HepG2 (cell line): ENCODE results near the gene RAB8A. TPM values are rescaled to one million over a fixed set of nuclear protein-coding genes. Genes with fewer than 3 reads are reported as not detected.
A peak's percentile ranks its signal among the peaks of the same experiment; 100 is the strongest.

Experiments
- ARID2 ChIP-seq: sonication (generic); formaldehyde crosslinking; IDR thresholded peaks from 2 replicates; pipeline ENCODE4 v1.8.1; 2022; ENCODE audit warnings: mild to moderate bottlenecking, missing genetic modification reagents, borderline replicate concordance
- DBP ChIP-seq: sonication (generic); formaldehyde crosslinking; IDR thresholded peaks from 2 replicates; pipeline ENCODE4 v1.4.0; 2020; ENCODE audit warnings: missing genetic modification reagents; ENCODE audit errors: not compliant biosample characterization
- GATA4 ChIP-seq: sonication (generic); IDR thresholded peaks from 2 replicates; pipeline ENCODE4 v1.6.1; 2016; ENCODE audit warnings: antibody characterized with exemption, low read depth, borderline replicate concordance
- HIVEP1 ChIP-seq: sonication (generic); formaldehyde crosslinking; IDR thresholded peaks from 2 replicates; pipeline ENCODE4 v1.4.0; 2020; ENCODE audit warnings: mild to moderate bottlenecking, missing genetic modification reagents
- KDM2A ChIP-seq: sonication (generic); formaldehyde crosslinking; IDR thresholded peaks from 2 replicates; pipeline ENCODE4 v1.4.0; 2020; ENCODE audit warnings: low read depth, missing genetic modification reagents, borderline replicate concordance
- KLF9 ChIP-seq: IDR thresholded peaks from 2 replicates; pipeline ENCODE4 v1.6.1; 2016; ENCODE audit warnings: low read depth
- LBX2 ChIP-seq: sonication (generic); formaldehyde crosslinking; IDR thresholded peaks from 2 replicates; pipeline ENCODE4 v1.5.0; 2020; ENCODE audit warnings: missing genetic modification reagents, mild to moderate bottlenecking, borderline replicate concordance
- MTF2 ChIP-seq: sonication (generic); formaldehyde crosslinking; IDR thresholded peaks from 2 replicates; pipeline ENCODE4 v1.5.0; 2020; ENCODE audit warnings: missing genetic modification reagents, borderline replicate concordance
- NBN ChIP-seq: fragments of 450-650 bp; conservative IDR thresholded peaks from 2 replicates; pipeline ENCODE4 v1.6.1; 2017
- NFE2L1 ChIP-seq: sonication (generic); formaldehyde crosslinking; IDR thresholded peaks from 2 replicates; pipeline ENCODE4 v1.4.0; 2020; ENCODE audit warnings: missing genetic modification reagents, mild to moderate bottlenecking, borderline replicate concordance
- NR2C2 ChIP-seq: sonication (generic); formaldehyde crosslinking; IDR thresholded peaks from 2 replicates; pipeline ENCODE4 v1.4.0; 2020; ENCODE audit warnings: missing genetic modification reagents, mild to moderate bottlenecking, moderate library complexity, borderline replicate concordance
- RBAK ChIP-seq: sonication (generic); formaldehyde crosslinking; IDR thresholded peaks from 2 replicates; pipeline ENCODE4 v1.5.1; 2020; ENCODE audit warnings: mild to moderate bottlenecking, missing genetic modification reagents
- RFXANK ChIP-seq: IDR thresholded peaks from 2 replicates; pipeline ENCODE4 v1.6.1; 2016
- SMAD3 ChIP-seq: sonication (generic); formaldehyde crosslinking; IDR thresholded peaks from 2 replicates; pipeline ENCODE4 v1.4.0; 2020; ENCODE audit warnings: missing genetic modification reagents
- SRF ChIP-seq: IDR thresholded peaks from 2 replicates; pipeline ENCODE4 v1.6.1; 2011; ENCODE audit warnings: mild to moderate bottlenecking, low read depth, low read length, moderate library complexity
- ZFP36 ChIP-seq: fragments of 150-350 bp; IDR thresholded peaks from 2 replicates; pipeline ENCODE4 v1.6.1; 2018; ENCODE audit warnings: borderline replicate concordance, low read length, low read depth; ENCODE audit not compliant: partially characterized antibody
- ZNF143 ChIP-seq: sonication (generic); formaldehyde crosslinking; IDR thresholded peaks from 2 replicates; pipeline ENCODE4 v1.4.0; 2020; ENCODE audit warnings: missing genetic modification reagents
- ZNF180 ChIP-seq: sonication (generic); formaldehyde crosslinking; IDR thresholded peaks from 2 replicates; pipeline ENCODE4 v1.4.0; 2020; ENCODE audit warnings: low read depth, missing genetic modification reagents, borderline replicate concordance
- ZNF205 ChIP-seq: IDR thresholded peaks from 2 replicates; pipeline ENCODE4 v1.6.1; 2018; ENCODE audit warnings: missing biosample characterization, missing genetic modification reagents
- ZNF234 ChIP-seq: sonication (generic); formaldehyde crosslinking; conservative IDR thresholded peaks from 2 replicates; pipeline ENCODE4 v1.5.1; 2020; ENCODE audit warnings: mild to moderate bottlenecking, missing genetic modification reagents
- polyA plus RNA-seq, 8 experiments: library from polyadenylated mRNA; depleted of rRNA in 3 of 8; stranded (reverse) in 7 of 8; unstranded in 1 of 8; fragments of >200 nt; fragmentation: Illumina TruSeq in 4 of 8; extraction: Trizol in 4 of 8; gene quantifications; 2 replicates each; pipeline versions ENCODE4 v1.2.1 to v1.2.3, GENCODE V29; 2011 to 2016; ENCODE audit warnings: low read depth in 4 of 8, missing spikeins in 1 of 8, mixed read lengths in 1 of 8; ENCODE audit not compliant: insufficient read depth in 1 of 8
- total RNA-seq, 5 experiments: library from RNA; depleted of rRNA; stranded (reverse); fragments of >200 nt; fragmentation: Illumina TruSeq; extraction: Trizol; gene quantifications; 2 replicates each; pipeline ENCODE4 v1.2.3, GENCODE V29; 2016; ENCODE audit warnings: low read depth in 1 of 5
- TF ChIP-seq, protein P1 (sequence below): sonication (generic); formaldehyde crosslinking; IDR thresholded peaks from 2 replicates; pipeline ENCODE4 v1.4.0; 2020; ENCODE audit warnings: low read depth, missing genetic modification reagents
- TF ChIP-seq, protein P2 (sequence below): sonication (generic); formaldehyde crosslinking; IDR thresholded peaks from 2 replicates; pipeline ENCODE4 v1.4.0; 2020; ENCODE audit warnings: missing genetic modification reagents
- TF ChIP-seq, protein P3 (sequence below): sonication (generic); formaldehyde crosslinking; IDR thresholded peaks from 2 replicates; pipeline ENCODE4 v1.4.0; 2020; ENCODE audit warnings: missing genetic modification reagents, borderline replicate concordance

Gene RAB8A
- total and polyA plus RNA-seq, 2 of the 13 experiments (the other 11 are each of a cell fraction or from before 2014, with no cell fraction given): 36.7 to 45.0 TPM

DNA sequence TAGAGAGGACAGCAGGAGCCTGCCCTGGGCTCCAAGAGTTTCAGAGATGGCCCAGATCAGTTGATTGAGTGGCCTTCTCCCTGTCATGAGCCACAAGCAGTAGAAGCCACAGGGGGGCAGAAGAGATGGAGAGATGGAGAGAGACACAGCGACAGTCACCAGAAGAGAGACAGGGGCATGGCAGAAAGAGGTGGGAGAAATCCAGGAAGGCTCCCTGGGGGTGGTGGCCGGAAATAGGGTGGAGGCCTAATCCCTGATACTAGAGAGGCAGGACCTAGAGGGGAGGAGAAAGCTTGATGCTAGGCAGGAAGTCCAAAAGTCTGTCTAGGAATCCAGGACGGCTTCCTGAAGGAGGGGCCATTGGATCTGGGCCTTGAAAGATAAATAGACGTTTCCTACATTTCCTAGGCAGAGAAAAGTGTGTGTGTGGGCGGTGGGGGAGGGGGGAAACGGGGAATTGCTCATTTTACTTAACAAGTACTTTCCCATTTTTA is 45.0 kb upstream of the RAB8A start (continued):
- TF ChIP-seq, protein P1, sequence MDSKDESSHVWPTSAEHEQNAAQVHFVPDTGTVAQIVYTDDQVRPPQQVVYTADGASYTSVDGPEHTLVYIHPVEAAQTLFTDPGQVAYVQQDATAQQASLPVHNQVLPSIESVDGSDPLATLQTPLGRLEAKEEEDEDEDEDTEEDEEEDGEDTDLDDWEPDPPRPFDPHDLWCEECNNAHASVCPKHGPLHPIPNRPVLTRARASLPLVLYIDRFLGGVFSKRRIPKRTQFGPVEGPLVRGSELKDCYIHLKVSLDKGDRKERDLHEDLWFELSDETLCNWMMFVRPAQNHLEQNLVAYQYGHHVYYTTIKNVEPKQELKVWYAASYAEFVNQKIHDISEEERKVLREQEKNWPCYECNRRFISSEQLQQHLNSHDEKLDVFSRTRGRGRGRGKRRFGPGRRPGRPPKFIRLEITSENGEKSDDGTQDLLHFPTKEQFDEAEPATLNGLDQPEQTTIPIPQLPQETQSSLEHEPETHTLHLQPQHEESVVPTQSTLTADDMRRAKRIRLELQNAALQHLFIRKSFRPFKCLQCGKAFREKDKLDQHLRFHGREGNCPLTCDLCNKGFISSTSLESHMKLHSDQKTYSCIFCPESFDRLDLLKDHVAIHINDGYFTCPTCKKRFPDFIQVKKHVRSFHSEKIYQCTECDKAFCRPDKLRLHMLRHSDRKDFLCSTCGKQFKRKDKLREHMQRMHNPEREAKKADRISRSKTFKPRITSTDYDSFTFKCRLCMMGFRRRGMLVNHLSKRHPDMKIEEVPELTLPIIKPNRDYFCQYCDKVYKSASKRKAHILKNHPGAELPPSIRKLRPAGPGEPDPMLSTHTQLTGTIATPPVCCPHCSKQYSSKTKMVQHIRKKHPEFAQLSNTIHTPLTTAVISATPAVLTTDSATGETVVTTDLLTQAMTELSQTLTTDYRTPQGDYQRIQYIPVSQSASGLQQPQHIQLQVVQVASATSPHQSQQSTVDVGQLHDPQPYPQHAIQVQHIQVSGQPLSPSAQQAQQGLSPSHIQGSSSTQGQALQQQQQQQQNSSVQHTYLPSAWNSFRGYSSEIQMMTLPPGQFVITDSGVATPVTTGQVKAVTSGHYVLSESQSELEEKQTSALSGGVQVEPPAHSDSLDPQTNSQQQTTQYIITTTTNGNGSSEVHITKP (CRISPR knock-in tag): no peak
- TF ChIP-seq ZFP36 (peak; percentile 100), ARID2 (no peak), SRF (no peak), ZNF143 (CRISPR knock-in tag) (no peak), KLF9 (CRISPR knock-in tag) (no peak), KDM2A (CRISPR knock-in tag) (peak; percentile 50; the same call in 1 of the 2 replicates), NR2C2 (CRISPR knock-in tag) (no peak), ZNF180 (CRISPR knock-in tag) (no peak), HIVEP1 (no peak), ZNF205 (no peak), ZNF234 (CRISPR knock-in tag) (no peak), MTF2 (CRISPR knock-in tag) (no peak), SMAD3 (CRISPR knock-in tag) (no peak), RFXANK (no peak), DBP (CRISPR knock-in tag) (no peak), LBX2 (CRISPR knock-in tag) (no peak), GATA4 (no peak), NBN (no peak), RBAK (CRISPR knock-in tag) (no peak), NFE2L1 (CRISPR knock-in tag) (no peak)
- TF ChIP-seq, protein P2, sequence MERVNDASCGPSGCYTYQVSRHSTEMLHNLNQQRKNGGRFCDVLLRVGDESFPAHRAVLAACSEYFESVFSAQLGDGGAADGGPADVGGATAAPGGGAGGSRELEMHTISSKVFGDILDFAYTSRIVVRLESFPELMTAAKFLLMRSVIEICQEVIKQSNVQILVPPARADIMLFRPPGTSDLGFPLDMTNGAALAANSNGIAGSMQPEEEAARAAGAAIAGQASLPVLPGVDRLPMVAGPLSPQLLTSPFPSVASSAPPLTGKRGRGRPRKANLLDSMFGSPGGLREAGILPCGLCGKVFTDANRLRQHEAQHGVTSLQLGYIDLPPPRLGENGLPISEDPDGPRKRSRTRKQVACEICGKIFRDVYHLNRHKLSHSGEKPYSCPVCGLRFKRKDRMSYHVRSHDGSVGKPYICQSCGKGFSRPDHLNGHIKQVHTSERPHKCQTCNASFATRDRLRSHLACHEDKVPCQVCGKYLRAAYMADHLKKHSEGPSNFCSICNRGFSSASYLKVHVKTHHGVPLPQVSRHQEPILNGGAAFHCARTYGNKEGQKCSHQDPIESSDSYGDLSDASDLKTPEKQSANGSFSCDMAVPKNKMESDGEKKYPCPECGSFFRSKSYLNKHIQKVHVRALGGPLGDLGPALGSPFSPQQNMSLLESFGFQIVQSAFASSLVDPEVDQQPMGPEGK (CRISPR knock-in tag): 0 out of 2 replicates have a peak, but pooled peaks have one; percentile 26
- TF ChIP-seq, protein P3, sequence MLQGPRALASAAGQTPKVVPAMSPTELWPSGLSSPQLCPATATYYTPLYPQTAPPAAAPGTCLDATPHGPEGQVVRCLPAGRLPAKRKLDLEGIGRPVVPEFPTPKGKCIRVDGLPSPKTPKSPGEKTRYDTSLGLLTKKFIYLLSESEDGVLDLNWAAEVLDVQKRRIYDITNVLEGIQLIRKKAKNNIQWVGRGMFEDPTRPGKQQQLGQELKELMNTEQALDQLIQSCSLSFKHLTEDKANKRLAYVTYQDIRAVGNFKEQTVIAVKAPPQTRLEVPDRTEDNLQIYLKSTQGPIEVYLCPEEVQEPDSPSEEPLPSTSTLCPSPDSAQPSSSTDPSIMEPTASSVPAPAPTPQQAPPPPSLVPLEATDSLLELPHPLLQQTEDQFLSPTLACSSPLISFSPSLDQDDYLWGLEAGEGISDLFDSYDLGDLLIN (CRISPR knock-in tag): no peak
